Measurements from ENCODE around the gene TMA7. TPM values are rescaled to one million over a fixed set of nuclear protein-coding genes. Genes with fewer than 3 reads are reported as not detected.

The TMA7 gene
- total RNA-seq, 1 donor from 2014 or later: 268 TPM

DNA sequence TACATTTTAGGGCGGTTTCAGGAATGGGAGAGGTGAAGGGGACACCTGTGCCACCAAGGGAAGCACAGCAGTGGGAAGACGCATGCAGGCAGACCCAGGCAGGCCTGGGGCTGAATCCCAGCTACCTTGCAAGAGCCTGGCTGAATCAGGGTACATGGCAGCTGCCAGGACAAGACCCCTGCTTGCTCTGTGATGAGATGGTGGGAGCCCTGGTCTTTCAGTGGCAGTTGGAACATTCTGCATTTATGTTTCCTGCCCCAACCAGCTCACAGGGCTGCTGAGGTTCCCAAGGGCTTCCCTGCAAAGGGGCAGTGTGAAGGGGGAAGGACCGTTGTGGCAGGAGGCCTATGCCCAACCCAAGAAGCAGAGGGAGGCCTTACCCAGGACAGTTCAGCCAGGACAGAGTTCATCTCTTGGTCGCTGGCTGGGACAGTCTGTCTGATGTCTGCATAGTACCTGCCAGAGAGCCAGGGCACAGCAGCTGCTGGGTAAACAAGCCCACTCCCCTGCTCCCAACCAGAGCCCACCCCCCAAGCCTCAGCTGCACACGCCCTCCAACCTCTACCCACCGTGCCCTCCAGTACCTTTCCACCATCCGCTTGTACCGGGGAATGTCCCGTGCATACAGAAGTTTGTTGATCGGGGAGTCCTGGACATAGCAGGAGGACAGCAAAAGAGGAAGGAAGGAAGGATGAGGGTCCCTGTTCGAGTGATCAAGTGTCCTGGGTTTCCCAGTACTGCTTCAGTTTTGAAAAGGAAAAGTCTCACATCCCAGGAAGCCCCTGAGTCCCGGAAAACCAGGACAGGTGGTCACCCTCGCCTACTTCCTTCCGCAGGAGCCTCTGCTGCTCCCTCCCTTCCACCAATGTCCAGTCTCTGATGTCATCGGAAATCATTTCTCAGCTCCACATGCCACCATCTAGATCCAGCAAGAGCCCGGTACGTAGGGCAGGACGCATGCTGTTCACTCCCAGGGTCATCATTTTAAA lies 33.3 kb upstream of the TMA7 start:
- Mint-ChIP-seq H3K9me3 (no peaks in the 10 kb centered on the region), H3K27me3 (no peaks in the 10 kb centered on the region), H3K36me3 (peaks cover 14% of the 10 kb centered on the region), H3K27ac (no peak overlapping the region), H3K4me3 (no peak overlapping the region), H3K4me1 (ENCODE audit: unreplicated experiment) (no peaks in the 10 kb centered on the region)
- peak; percentile 59 for DNase-seq (ENCODE audit: extremely low spot score, unreplicated experiment)
- TF ChIP-seq, protein P1, sequence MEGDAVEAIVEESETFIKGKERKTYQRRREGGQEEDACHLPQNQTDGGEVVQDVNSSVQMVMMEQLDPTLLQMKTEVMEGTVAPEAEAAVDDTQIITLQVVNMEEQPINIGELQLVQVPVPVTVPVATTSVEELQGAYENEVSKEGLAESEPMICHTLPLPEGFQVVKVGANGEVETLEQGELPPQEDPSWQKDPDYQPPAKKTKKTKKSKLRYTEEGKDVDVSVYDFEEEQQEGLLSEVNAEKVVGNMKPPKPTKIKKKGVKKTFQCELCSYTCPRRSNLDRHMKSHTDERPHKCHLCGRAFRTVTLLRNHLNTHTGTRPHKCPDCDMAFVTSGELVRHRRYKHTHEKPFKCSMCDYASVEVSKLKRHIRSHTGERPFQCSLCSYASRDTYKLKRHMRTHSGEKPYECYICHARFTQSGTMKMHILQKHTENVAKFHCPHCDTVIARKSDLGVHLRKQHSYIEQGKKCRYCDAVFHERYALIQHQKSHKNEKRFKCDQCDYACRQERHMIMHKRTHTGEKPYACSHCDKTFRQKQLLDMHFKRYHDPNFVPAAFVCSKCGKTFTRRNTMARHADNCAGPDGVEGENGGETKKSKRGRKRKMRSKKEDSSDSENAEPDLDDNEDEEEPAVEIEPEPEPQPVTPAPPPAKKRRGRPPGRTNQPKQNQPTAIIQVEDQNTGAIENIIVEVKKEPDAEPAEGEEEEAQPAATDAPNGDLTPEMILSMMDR (conservative IDR thresholded peaks at IDR 0.05): no peak

DNA sequence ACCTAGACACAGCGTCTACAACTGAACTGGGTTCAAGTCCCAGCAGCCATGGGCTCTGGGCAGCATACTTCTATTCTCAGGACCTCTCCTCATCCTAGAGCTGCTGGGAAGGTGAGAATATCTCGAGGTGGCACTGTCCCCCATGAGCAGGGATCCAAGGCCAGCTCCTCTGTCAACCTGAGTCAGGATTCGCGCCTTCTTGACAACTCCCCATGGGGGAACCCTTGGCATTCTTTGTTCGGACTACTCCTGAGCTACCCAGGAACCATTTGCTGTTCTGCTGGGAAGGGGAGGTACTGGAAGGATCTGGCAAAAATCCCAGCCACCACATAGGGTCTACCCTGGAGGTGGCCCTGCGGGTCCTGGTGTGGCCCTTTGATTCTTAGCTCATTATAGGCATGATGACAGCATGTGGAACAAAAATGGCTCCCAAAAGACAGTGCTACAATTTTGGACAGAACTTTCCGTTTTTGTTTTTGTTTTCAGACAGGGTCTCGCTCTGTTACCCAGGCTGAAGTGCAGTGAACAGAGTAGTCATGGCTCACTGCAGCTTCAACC lies 32.4 kb upstream of the TMA7 start:
- H3K36me3 Mint-ChIP-seq: peaks cover 15% of the 10 kb centered on the region
- H3K27ac Mint-ChIP-seq: no peak overlapping the region
- peak; percentile 29 for DNase-seq (ENCODE audit: extremely low spot score, unreplicated experiment)

DNA sequence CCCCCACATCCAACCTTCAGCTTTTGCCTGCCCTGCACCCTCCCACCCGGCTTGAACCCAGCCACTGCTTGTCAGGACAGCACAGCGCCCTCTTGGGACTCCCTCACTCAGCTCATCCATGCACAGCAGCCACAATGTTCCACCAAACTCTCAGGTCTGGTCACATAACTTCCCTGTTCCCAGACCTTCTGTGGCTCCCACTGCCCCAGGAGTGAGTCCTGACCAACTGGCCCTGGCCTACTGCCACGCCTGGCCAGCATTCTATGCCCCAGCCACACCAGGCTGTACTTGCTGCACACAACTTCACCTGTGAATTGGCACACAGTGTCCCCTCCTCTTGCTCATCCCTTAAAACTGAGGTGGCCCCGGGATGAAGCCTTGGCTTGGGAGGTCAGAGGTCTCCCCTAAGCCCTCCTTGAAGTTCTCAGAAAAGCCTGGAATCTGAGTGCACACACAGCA lies 31.2 kb upstream of the TMA7 start:
- H3K9me3 Mint-ChIP-seq: no peaks in the 10 kb centered on the region
- peak overlapping the region; percentile 15 for H3K4me3 Mint-ChIP-seq
- H3K27ac Mint-ChIP-seq: peak overlapping the region; percentile 84
- H3K4me1 Mint-ChIP-seq (ENCODE audit: unreplicated experiment): no peaks in the 10 kb centered on the region
- H3K36me3 Mint-ChIP-seq: peaks cover 20% of the 10 kb centered on the region
- TF ChIP-seq, protein P1 (conservative IDR thresholded peaks at IDR 0.05): no peak
- no peaks in the 10 kb centered on the region for H3K27me3 Mint-ChIP-seq
- DNase-seq (ENCODE audit: extremely low spot score, unreplicated experiment): peak; percentile 58

More for the DNA sequence above, 32.4 kb upstream of the TMA7 start:
- Mint-ChIP-seq H3K4me3 (no peak overlapping the region), H3K27me3 (no peaks in the 10 kb centered on the region), H3K9me3 (no peaks in the 10 kb centered on the region), H3K4me1 (ENCODE audit: unreplicated experiment) (no peaks in the 10 kb centered on the region)
- TF ChIP-seq, protein P1 (conservative IDR thresholded peaks at IDR 0.05): no peak

DNA sequence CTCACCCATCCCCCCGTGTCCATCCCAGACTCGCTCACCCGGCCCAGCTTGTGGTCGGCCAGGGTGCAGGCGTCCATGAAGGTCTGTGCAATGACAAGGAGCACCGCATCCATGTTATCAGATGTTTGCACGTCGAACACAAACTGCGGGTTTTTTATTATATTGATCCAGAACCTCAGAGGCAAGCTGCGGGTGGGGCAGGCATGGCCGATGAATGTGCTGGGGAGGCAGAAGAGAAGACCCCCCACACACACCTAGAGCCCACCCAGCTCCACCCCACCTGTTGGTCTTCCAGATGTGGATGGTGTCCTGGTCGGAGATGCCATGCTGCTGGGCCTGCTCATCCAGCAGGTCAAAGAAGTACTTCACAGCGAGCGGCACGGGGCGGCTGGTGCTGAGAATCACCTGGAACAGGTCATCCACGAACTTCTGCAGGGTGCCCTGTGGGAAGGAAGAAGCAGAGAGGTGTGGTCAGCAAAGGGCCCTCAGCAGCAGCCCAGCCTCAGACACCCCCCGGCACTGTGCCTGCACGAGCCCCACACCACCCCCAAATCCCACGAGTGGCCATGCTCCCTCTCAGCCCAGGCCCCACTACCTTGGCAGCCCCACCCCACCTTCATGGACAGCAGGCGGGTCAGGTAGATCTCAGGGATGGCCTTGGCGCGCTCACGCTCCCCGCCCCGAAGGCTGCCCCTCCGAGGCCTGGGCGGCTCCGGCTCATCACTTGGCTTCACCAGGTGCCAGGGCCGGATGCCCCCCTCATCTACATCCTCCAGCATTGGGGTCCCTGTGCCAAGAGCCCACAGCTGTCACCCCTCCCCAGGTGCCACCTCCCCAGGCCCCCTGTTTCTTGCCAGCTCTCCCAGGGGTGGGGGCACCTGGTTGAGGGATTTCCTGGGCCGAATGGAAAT lies 30.5 kb upstream of the TMA7 start:
- Mint-ChIP-seq H3K27ac (no peak overlapping the region), H3K4me3 (no peak overlapping the region), H3K4me1 (ENCODE audit: unreplicated experiment) (no peaks in the 10 kb centered on the region), H3K27me3 (no peaks in the 10 kb centered on the region), H3K36me3 (peaks cover 20% of the 10 kb centered on the region), H3K9me3 (no peaks in the 10 kb centered on the region)
- DNase-seq (ENCODE audit: extremely low spot score, unreplicated experiment): peak; percentile 65
- TF ChIP-seq, protein P1 (conservative IDR thresholded peaks at IDR 0.05): no peak

Measured in type B pancreatic cell (in vitro differentiated cells).